GM18867 (cell line): ENCODE data around the gene KTI12.
"Not testable (repeated sequence)": the region's sequence is repeated elsewhere in the genome, so short reads cannot be mapped to it uniquely, and the experiment has no call there.

Experiments
- ATAC-seq: cut with Tn5 transposase; IDR thresholded peaks from one replicate; pipeline ENCODE4 v1.9.1; 2021; ENCODE audit warnings: mild to moderate bottlenecking, moderate library complexity; ENCODE audit not compliant: unreplicated experiment

KTI12 gene

DNA sequence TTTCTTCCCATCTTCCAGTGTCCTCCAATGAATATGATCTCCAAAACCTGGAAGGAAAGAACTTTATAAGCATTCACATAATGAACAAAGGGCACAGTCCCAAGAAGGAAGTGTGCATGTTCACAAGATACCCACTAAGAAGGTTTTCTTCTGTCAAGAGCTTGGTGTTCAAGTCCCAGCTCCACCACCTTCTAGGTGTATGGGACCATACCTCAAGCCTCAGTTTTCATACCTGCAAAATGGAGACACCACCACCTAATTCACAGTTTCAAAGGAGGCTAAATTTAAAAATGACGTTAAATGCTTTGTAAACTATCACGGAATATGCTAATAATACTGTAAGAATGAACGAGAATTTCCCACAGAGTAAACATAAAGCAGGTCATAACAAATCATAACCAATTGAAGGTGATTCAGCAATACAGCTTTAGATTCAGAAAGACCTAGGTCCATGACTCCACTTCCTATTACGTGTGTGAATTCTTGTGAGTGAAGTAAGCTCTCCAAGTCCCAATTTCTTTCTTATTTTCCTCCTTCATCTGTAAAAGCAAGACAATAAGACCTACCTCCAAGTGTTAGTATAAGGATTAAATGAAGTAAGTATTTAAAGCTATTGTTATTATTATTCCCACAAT is 8.1 kb upstream of the KTI12 start:
- no peak for ATAC-seq

GRCh38 chr1:52037909-52038308 is 4.3 kb upstream of the KTI12 start:
- ATAC-seq = no peak

GRCh38 chr1:52037402-52037814 is 3.8 kb upstream of the KTI12 start:
- ATAC-seq = no peak

- no peak for ATAC-seq
Observed at GRCh38 chr1:52034050-52034384, 407 bp upstream of the KTI12 start.

GRCh38 chr1:52032785-52033131 is 852 bp downstream of the KTI12 start:
- ATAC-seq = no peak

DNA sequence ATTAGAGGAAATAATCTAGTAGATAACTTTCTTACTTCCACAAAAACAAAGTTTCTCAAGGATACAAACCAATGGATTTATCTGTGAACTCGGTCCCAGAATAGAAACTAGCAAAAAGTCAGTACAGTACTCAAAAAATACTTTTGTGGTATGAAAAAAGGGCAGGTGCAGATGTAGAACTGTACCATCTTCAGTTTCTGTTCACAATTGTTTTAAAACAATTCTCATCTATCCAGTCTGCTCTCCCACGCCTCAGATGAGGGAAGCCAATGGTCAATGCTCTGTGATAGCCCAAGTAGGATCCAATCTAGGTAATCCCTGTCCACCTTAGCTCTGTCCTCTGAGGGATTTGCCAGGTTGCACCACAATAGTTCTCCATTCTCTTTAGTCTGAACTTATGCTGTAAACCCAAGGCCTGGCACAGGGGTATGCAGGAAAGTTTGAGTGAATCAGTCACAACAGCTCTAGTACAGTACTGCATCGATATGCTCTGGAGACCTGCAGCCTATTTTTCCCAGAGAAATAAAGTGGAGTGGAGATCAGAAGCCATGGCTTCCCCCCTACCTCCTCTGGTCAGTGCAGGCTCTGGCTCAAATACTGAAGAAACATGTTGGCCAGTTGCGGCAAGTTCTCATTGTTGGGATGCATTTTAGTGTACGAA is 1.4 kb downstream of the KTI12 start:
- no peak for ATAC-seq

GRCh38 chr1:52028839-52029238 is 4.8 kb downstream of the KTI12 start:
- not testable (repeated sequence) for ATAC-seq

DNA sequence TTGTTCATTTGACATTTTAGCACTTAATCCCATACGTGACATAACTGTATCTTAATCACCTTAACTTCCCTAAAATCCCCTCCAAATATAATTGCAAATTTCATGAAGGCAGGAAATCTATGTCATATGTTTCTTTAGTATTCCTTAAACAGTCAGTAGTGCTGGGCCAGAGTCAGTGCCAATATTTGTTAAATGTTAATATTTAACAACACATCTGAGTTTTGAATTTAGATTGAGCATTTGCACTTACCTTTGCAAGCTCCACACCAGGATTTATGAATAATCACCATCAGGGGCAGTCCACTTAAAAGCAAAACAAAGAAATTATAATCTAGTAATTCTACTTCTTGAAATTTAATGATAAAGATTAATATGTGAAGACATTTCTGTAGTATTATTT is 5.3 kb downstream of the KTI12 start:
- ATAC-seq = no peak

GRCh38 chr1:52026278-52026677 is 7.3 kb downstream of the KTI12 start:
- ATAC-seq = no peak

GRCh38 chr1:52022133-52022532 is 11.5 kb downstream of the KTI12 start:
- no peak for ATAC-seq

- no peak for ATAC-seq
Observed at GRCh38 chr1:52008071-52008809, 25.4 kb downstream of the KTI12 start.

- no peak for ATAC-seq
Observed at GRCh38 chr1:52007215-52008002, 26.2 kb downstream of the KTI12 start.

DNA sequence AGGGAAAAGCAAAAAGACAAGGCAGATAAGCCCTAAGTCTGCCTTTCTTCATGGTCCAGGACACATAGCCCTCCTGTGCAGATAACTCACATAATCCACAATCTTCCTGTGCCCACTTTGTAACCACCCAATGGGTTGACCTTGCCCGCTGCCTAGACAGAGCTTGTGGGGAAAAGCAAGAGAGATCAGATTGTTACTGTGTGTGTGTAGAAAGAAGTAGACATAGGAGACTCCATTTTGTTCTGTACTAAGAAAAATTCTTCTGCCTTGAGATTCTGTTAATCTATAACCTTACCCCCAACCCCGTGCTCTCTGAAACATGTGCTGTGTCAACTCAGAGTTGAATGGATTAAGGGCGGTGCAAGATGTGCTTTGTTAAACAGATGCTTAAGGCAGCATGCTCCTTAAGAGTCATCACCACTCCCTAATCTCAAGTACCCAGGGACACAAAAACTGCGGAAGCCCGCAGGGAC is 27.5 kb downstream of the KTI12 start:
- ATAC-seq = not testable (repeated sequence)

DNA sequence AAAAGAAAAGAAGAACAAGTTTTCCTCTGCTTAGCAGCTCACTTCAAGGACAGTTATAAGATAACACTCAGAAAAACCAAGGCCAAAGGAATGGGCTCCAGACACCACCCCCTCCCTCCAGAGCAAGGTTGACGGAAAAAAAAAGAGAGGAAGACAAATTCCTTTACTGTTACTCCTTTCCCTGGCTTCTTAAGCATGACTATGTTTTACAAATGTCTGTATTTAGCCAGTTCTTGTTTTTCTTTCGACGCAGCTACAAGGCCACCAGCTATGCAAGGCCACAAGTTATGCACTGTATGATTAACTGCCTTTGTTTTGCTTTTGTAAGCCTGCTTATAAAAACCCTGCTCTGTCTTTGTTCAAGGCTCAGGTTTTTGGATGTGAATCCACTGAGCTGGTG is 28.1 kb downstream of the KTI12 start:
- ATAC-seq = not testable (repeated sequence)

- ATAC-seq = no peak
Observed at GRCh38 chr1:52003877-52004276, 29.7 kb downstream of the KTI12 start.

- ATAC-seq = peak; percentile 75
Observed at GRCh38 chr1:52002038-52002917, 31.3 kb downstream of the KTI12 start.

DNA sequence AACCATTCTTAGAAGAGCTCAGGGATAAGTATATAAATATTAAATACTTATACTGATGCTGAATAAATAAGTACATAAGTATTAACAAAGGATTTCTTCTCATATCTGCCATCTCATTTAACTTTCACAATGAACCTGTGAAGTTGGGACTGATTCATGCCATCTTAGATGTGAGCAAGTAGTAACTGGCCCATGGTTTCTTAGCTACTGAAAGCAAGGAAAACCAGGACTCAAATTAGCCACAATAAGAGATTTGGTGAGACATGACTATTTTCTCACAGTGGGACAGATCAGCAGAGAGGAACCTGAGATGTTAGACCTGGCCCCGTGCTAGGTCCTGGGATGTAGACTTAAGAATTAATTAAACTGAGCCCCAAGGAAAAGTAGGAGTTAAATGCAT is 34.9 kb downstream of the KTI12 start:
- no peak for ATAC-seq

DNA sequence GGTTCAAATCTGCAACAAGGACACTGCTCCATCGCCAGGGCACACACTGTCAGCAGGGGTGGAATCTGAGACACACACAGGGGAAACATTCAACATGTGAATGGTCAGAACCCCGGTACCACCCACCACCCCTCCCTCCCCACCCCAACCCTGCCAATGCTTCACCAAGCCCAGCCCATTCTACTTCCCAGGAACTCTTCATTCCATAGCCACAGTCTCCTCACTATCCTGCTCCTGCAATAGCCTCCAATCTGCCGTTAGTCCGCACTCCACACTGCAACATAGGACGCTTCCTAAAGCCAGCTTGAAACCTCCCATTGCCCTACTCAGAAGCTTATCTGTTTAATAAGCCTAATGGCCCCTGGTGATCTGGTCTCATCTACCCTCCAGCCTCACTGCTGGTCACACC is 35.6 kb downstream of the KTI12 start:
- ATAC-seq = no peak

DNA sequence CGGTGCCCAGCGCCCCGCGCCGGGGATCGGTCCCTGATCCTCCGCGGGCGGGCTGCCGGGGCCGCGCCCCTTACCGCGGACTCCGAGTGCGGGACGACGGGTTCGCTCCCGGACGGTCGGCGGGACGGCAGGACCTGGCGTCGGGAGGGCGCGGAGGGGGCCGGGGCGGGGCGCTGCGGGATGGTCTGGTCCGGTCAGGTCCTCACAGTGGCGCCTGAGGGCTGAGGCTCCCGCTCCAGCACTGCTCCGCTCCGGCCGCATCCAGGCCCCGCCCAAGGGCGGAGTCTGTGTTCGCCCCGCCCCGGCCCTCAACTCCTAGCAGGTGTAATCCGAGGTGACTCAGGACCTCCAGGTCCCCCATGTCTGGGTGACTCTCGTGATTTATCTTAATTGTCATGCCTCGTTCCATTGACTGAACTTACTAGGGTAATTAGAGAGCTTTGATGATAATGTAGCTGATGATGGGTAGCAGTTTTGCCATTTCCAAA is 43.1 kb downstream of the KTI12 start, which contains the start of gene RAB3B:
TSS of gene RAB3B (minus strand) at position 223 of the 488 bp plus-strand sequence. CDS start 13,583 bp downstream, outside the sequence.
- peak; percentile 81 for ATAC-seq
